Heart left ventricle (tissue), 13 donors: ENCODE measurements around the gene TBX18.

Source experiments
- CTCF ChIP-seq, 12 donors: fragments of 200-600 bp; sonication (generic) in 4 of 12; IDR thresholded peaks; one replicate each; pipeline versions ENCODE4 v1.5.0 to v1.8.0; 2018 to 2022; ENCODE audit warnings: antibody characterized with exemption in 12 of 12, mild to moderate bottlenecking in 5 of 12
- POLR2A ChIP-seq, 2 donors: fragments of 450-650 bp; IDR thresholded peaks; one replicate each; pipeline ENCODE4 v1.6.1; 2017; ENCODE audit warnings: antibody characterized with exemption in 2 of 2, mild to moderate bottlenecking in 2 of 2, moderate library complexity in 2 of 2
- donor health status: ischemic (EF 13 %, LVEDD 7.1; RV severe dilation, severe dysfunction).
- donor health status: DM: no; HTN: yes; CAD: no.
- donor health status: DM: no; HTN: no; CAD: no.
- donor health status: ischemic (EF 25% LVEDD 6.9; RV normal size, moderate dysfunction).
- donor health status: ischemic (EF 25% LVEDD 5.7; RV mildly dilated, moderate dysfunction).
- donor health status: ischemic (EF 35%, LVEDD 5.7; RV mildly dilated, moderate dysfunction).
- donor health status: nonischemic (EF 11% LVEDD 7.7; RV severe dilation, severe dysfunction).
- donor health status: DM: yes; HTN: yes; CAD: no.
- donor health status: PGD.
- donor health status: ischemic (EF 29% LVEDD 5.4; RV normal size, mild dysfunction).
- donor health status: nonischemic (EF 23%, LVEDD 6.1; RV moderate dilation, normal function).

- TF ChIP-seq CTCF (IDR thresholded peaks at IDR 0.05) (no peak), POLR2A (IDR thresholded peaks at IDR 0.05) (no peak)
Observed at GRCh38 chr6:84752118-84752850, 12.1 kb downstream of the TBX18 start.
